ENCODE measurements around the gene CDK4. TPM values are rescaled to one million over a fixed set of nuclear protein-coding genes. Genes with fewer than 3 reads are reported as not detected.
"Not testable (repeated sequence)": the region's sequence is repeated elsewhere in the genome, so short reads cannot be mapped to it uniquely, and the experiment has no call there.

Gene CDK4
- polyA plus RNA-seq, 2 donors: 22.1 to 52.6 TPM

DNA sequence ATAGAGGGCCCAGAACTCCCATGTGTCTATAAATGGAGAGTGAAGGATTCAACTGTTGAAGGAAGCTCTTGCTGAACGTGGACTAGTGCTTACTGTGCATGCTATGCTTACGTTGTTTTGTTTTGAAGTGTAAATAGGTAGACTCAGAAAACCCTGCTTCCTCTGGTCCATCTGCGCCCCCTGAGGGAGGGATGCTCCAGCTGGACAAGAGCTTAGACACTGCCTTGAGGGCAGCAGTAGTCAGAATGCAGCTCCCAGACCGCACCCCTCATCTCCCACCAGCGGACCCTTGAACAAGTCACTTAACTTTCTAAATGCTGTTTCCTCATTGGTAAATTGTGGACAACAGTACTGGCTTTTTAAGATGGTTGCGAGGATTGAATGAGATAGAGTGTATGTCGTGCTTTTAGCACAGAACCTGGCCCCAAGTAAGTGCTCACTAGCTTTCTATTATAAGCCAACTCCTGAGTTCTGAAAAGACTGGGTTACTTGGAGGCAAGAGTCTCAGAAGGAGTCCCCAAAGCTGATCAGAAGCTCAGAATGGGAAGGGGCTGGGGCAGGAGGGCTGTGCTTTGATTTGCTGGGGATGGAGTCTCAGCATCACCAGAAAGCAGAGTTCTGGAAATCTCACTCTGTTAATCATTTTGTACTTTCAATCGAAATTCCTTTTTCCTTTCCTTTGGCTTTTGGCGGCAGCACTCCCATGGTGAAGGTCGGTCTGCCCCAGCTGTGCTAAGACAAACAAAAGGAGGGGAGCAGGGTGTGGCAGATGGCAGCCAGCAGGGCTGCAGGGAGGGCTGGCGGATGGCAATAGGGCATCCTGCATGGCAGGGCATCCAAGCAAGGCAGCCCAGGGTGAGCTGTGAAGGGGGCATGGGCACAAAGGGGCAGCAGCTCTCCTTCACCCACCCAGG is 29.1 kb downstream of the CDK4 start:
- Histone ChIP-seq H3K4me1 (ENCODE audit: control insufficient read depth in 2 of 2, insufficient read depth in 2 of 2, low read length in 1 of 2) (peaks cover 8 to 11% of the 10 kb centered on the region in 2 donors), H3K36me3 (ENCODE audit: control insufficient read depth in 2 of 2, insufficient read depth in 2 of 2, low read length in 1 of 2) (peaks cover 12 to 29% of the 10 kb centered on the region in 2 donors), H3K27ac (ENCODE audit: low read depth in 2 of 2, low read length in 1 of 2) (no peak overlapping the region), H3K9me3 (ENCODE audit: control insufficient read depth in 2 of 2, insufficient read depth in 1 of 2, low read depth in 1 of 2, low read length in 1 of 2) (no peaks in the 10 kb centered on the region), H3K27me3 (ENCODE audit: control insufficient read depth in 1 of 2, insufficient read depth in 2 of 2, low read length in 2 of 2) (no peaks in the 10 kb centered on the region), H3K4me3 (ENCODE audit: low read depth in 1 of 2, low read length in 2 of 2) (no peak overlapping the region)
- WGBS, 2 donors: 55 to 61% methylated on average over 11 of the region's 11 CpGs

DNA sequence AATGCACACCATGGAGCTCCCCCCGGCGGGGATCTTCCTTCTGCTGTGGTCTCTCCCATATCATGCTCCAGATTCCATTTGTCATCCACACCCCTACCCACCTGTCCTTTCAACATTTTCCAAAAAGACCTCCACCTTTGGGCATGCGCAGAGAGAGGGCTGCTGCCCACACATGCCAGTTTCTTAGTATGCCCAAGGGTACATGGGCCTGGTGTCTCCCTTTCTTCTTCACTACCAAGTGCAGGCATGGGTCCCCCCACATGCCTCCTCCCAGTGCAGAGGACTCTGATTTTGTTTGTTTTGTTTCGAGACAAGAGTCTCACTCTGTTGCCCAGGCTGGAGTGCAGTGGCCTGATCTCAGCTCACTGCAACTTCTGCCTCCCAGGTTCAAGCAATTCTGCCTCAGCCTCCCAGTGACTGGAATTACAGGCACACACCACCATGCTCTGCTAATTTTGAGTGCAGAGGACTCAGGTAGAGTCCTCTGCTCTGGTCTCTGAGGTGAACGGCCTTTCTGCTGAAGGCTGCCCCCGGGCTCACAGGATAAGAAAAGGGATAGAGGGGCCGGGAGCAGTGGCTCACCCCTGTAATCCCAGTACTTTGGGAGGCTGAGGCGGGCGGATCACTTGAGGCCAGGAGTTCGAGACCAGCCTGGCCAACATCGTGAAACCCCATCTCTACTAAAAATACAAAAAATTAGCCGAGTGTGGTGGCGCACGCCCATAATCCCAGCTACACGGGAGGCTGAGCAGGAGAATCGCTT is 30.1 kb downstream of the CDK4 start:
- H3K9me3 ChIP-seq (ENCODE audit: control insufficient read depth in 2 of 2, insufficient read depth in 1 of 2, low read depth in 1 of 2, low read length in 1 of 2); H3K27me3 ChIP-seq (ENCODE audit: control insufficient read depth in 1 of 2, insufficient read depth in 2 of 2, low read length in 2 of 2); H3K27ac ChIP-seq (ENCODE audit: low read depth in 2 of 2, low read length in 1 of 2); H3K4me3 ChIP-seq (ENCODE audit: low read depth in 1 of 2, low read length in 2 of 2); H3K4me1 ChIP-seq (ENCODE audit: control insufficient read depth in 2 of 2, insufficient read depth in 2 of 2, low read length in 1 of 2): not testable (repeated sequence)
- 94 to 95% methylated on average over 16 of the region's 16 CpGs for WGBS, 2 donors
- peaks cover 12 to 32% of the 10 kb centered on the region in 2 donors for H3K36me3 ChIP-seq (ENCODE audit: control insufficient read depth in 2 of 2, insufficient read depth in 2 of 2, low read length in 1 of 2)

- H3K4me3 ChIP-seq (ENCODE audit: low read depth in 1 of 2, low read length in 2 of 2): no peak overlapping the region
- H3K4me1 ChIP-seq (ENCODE audit: control insufficient read depth in 2 of 2, insufficient read depth in 2 of 2, low read length in 1 of 2): peaks cover 0 to 3% of the 10 kb centered on the region in 2 donors
- H3K27me3 ChIP-seq (ENCODE audit: control insufficient read depth in 1 of 2, insufficient read depth in 2 of 2, low read length in 2 of 2): no peaks in the 10 kb centered on the region
- peaks cover 12 to 41% of the 10 kb centered on the region in 2 donors for H3K36me3 ChIP-seq (ENCODE audit: control insufficient read depth in 2 of 2, insufficient read depth in 2 of 2, low read length in 1 of 2)
- 84 to 87% methylated on average over 11 of the region's 11 CpGs for WGBS, 2 donors
- no peaks in the 10 kb centered on the region for H3K9me3 ChIP-seq (ENCODE audit: control insufficient read depth in 2 of 2, insufficient read depth in 1 of 2, low read depth in 1 of 2, low read length in 1 of 2)
- no peak overlapping the region for H3K27ac ChIP-seq (ENCODE audit: low read depth in 2 of 2, low read length in 1 of 2)
Measured at GRCh38 chr12:57720606-57721595, 31.2 kb downstream of the CDK4 start.

DNA sequence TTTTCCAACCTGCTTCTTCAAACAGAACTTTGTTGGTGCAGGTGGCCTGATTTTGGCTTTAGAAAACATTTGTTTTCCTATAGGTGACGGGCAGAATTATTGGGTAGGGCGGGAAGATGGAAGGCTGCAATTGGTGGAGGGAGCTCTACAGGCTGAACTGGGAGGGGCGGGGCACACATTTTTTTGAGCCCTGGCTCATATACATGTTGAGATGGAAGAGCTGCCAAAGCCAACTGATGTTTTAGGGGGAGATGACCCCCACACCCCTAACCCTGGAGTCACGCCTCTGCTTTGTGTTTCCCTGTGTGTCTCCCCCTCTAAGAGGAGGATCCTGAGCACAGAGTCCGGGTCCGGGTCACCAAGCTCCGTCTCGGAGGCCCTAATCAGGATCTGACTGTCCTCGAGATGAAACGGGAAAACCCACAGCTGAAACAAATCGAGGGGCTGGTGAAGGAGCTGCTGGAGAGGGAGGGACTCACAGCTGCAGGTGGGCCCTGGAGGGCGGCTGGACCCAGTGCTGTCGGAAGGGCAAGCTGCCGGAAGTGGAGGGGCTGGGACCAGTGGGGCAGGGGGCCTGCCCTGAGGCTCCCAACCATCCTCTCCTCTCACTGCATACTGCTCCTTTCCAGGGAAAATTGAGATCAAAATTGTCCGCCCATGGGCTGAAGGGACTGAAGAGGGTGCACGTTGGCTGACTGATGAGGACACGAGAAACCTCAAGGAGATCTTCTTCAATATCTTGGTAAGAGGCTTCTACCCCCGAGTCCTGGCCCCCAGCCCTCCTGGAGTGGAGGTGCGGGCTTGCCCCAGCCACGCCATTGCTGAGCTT is 32.1 kb downstream of the CDK4 start:
- Histone ChIP-seq H3K27me3 (ENCODE audit: control insufficient read depth in 1 of 2, insufficient read depth in 2 of 2, low read length in 2 of 2) (no peaks in the 10 kb centered on the region), H3K4me3 (ENCODE audit: low read depth in 1 of 2, low read length in 2 of 2) (no peak overlapping the region), H3K27ac (ENCODE audit: low read depth in 2 of 2, low read length in 1 of 2) (no peak overlapping the region), H3K4me1 (ENCODE audit: control insufficient read depth in 2 of 2, insufficient read depth in 2 of 2, low read length in 1 of 2) (no peaks in the 10 kb centered on the region), H3K36me3 (ENCODE audit: control insufficient read depth in 2 of 2, insufficient read depth in 2 of 2, low read length in 1 of 2) (peaks cover 12 to 47% of the 10 kb centered on the region in 2 donors), H3K9me3 (ENCODE audit: control insufficient read depth in 2 of 2, insufficient read depth in 1 of 2, low read depth in 1 of 2, low read length in 1 of 2) (no peaks in the 10 kb centered on the region)
- 91% methylated on average over 20 of the region's 20 CpGs for WGBS, 2 donors

- no peak overlapping the region for H3K4me3 ChIP-seq (ENCODE audit: low read depth in 1 of 2, low read length in 2 of 2)
- peaks cover 12 to 47% of the 10 kb centered on the region in 2 donors for H3K36me3 ChIP-seq (ENCODE audit: control insufficient read depth in 2 of 2, insufficient read depth in 2 of 2, low read length in 1 of 2)
- 96 to 97% methylated on average over 15 of the region's 15 CpGs for WGBS, 2 donors
- H3K27me3 ChIP-seq (ENCODE audit: control insufficient read depth in 1 of 2, insufficient read depth in 2 of 2, low read length in 2 of 2): no peaks in the 10 kb centered on the region
- H3K27ac ChIP-seq (ENCODE audit: low read depth in 2 of 2, low read length in 1 of 2): no peak overlapping the region
- no peaks in the 10 kb centered on the region for H3K4me1 ChIP-seq (ENCODE audit: control insufficient read depth in 2 of 2, insufficient read depth in 2 of 2, low read length in 1 of 2)
- H3K9me3 ChIP-seq (ENCODE audit: control insufficient read depth in 2 of 2, insufficient read depth in 1 of 2, low read depth in 1 of 2, low read length in 1 of 2): no peaks in the 10 kb centered on the region
Measured at GRCh38 chr12:57718641-57719528, 33.2 kb downstream of the CDK4 start.

DNA sequence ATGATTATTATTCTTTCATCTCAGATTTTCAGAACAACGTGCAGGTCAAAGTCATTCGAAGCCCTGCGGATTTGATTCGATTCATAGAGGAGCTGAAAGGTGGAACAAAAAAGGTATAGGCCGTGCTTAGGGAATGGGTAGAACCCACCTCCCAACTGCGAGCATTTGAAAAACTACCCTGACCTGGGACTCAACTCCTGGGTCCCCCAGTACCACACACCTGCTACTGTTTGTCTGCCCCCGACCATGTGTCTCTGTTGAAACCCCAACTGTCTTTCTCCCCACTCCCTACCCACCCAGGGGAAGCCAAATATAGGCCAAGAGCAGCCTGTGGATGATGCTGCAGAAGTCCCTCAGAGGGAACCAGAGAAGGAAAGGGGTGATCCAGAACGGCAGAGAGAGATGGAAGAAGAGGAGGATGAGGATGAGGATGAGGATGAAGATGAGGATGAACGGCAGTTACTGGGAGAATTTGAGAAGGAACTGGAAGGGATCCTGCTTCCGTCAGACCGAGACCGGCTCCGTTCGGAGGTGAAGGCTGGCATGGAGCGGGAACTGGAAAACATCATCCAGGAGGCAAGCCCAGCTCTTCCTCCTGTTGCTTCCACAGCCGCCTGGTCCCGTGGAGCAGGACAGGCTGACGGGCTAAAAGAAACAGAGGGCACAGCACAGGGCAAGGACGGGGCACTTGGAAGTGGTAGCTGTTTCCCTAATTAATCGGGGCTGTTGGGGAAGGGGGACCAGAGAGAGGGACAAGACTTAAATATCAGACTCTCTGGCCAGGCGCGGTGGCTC is 34.1 kb downstream of the CDK4 start:
- Histone ChIP-seq H3K4me3 (ENCODE audit: low read depth in 1 of 2, low read length in 2 of 2) (no peak overlapping the region), H3K27me3 (ENCODE audit: control insufficient read depth in 1 of 2, insufficient read depth in 2 of 2, low read length in 2 of 2) (no peaks in the 10 kb centered on the region), H3K36me3 (ENCODE audit: control insufficient read depth in 2 of 2, insufficient read depth in 2 of 2, low read length in 1 of 2) (peaks cover 12 to 50% of the 10 kb centered on the region in 2 donors), H3K9me3 (ENCODE audit: control insufficient read depth in 2 of 2, insufficient read depth in 1 of 2, low read depth in 1 of 2, low read length in 1 of 2) (no peaks in the 10 kb centered on the region), H3K27ac (ENCODE audit: low read depth in 2 of 2, low read length in 1 of 2) (no peak overlapping the region), H3K4me1 (ENCODE audit: control insufficient read depth in 2 of 2, insufficient read depth in 2 of 2, low read length in 1 of 2) (no peaks in the 10 kb centered on the region)
- 95 to 96% methylated on average over 22 of the region's 22 CpGs for WGBS, 2 donors

GRCh38 chr12:57717131-57717530 is 35.0 kb downstream of the CDK4 start:
- Histone ChIP-seq H3K4me1 (ENCODE audit: control insufficient read depth in 2 of 2, insufficient read depth in 2 of 2, low read length in 1 of 2) (no peaks in the 10 kb centered on the region), H3K4me3 (ENCODE audit: low read depth in 1 of 2, low read length in 2 of 2) (no peak overlapping the region), H3K27me3 (ENCODE audit: control insufficient read depth in 1 of 2, insufficient read depth in 2 of 2, low read length in 2 of 2) (no peaks in the 10 kb centered on the region), H3K36me3 (ENCODE audit: control insufficient read depth in 2 of 2, insufficient read depth in 2 of 2, low read length in 1 of 2) (peaks cover 12 to 50% of the 10 kb centered on the region in 2 donors), H3K27ac (ENCODE audit: low read depth in 2 of 2, low read length in 1 of 2) (no peak overlapping the region), H3K9me3 (ENCODE audit: control insufficient read depth in 2 of 2, insufficient read depth in 1 of 2, low read depth in 1 of 2, low read length in 1 of 2) (no peaks in the 10 kb centered on the region)
- 96 to 97% methylated on average over 5 of the region's 5 CpGs for WGBS, 2 donors

Measured in esophagus (tissue), 2 donors.